ENCODE data around the gene IL5RA.

IL5RA gene

GRCh38 chr3:3110299-3110630 is at the start of gene IL5RA:
Gene IL5RA, minus strand, starts transcription at chr3:3110374. Its CDS starts 5,390 bp downstream, at chr3:3104984.
- no peak for DNase-seq
- no peaks in the 10 kb centered on the region for H3K9me3 ChIP-seq (ENCODE audit: severe bottlenecking)
- H3K4me3 ChIP-seq (ENCODE audit: low read depth, low read length) = no peak within 1 kb of the TSS
- no peak within 1 kb of the TSS for H3K27ac ChIP-seq
- no peaks in the 10 kb centered on the region for H3K36me3 ChIP-seq
- TF ChIP-seq CTCF (IDR thresholded peaks at IDR 0.05; ENCODE audit: low read depth, low read length) = no peak
- H3K27me3 ChIP-seq (ENCODE audit: insufficient read depth, low read depth, severe bottlenecking) = no peaks in the 10 kb centered on the region

- Histone ChIP-seq H3K27ac (no peak overlapping the region), H3K9me3 (ENCODE audit: severe bottlenecking) (no peaks in the 10 kb centered on the region), H3K4me3 (ENCODE audit: low read depth, low read length) (no peak overlapping the region), H3K36me3 (peaks cover 49% of the 10 kb centered on the region), H3K27me3 (ENCODE audit: insufficient read depth, low read depth, severe bottlenecking) (no peaks in the 10 kb centered on the region)
- TF ChIP-seq CTCF (IDR thresholded peaks at IDR 0.05; ENCODE audit: low read depth, low read length) = no peak
- DNase-seq = no peak
Observed at GRCh38 chr3:3157484-3157883, 47.3 kb upstream of the IL5RA start.

GRCh38 chr3:3154879-3155610 is 44.9 kb upstream of the IL5RA start:
- Histone ChIP-seq H3K9me3 (ENCODE audit: severe bottlenecking) (no peaks in the 10 kb centered on the region), H3K4me3 (ENCODE audit: low read depth, low read length) (no peak overlapping the region), H3K36me3 (peaks cover 62% of the 10 kb centered on the region), H3K27ac (no peak overlapping the region), H3K27me3 (ENCODE audit: insufficient read depth, low read depth, severe bottlenecking) (no peaks in the 10 kb centered on the region)
- no peak for TF ChIP-seq CTCF (IDR thresholded peaks at IDR 0.05; ENCODE audit: low read depth, low read length)
- no peak for DNase-seq

GRCh38 chr3:3151513-3151912 is 41.3 kb upstream of the IL5RA start:
- TF ChIP-seq CTCF (IDR thresholded peaks at IDR 0.05; ENCODE audit: low read depth, low read length) = no peak
- H3K36me3 ChIP-seq = peaks cover 64% of the 10 kb centered on the region
- H3K27me3 ChIP-seq (ENCODE audit: insufficient read depth, low read depth, severe bottlenecking) = no peaks in the 10 kb centered on the region
- no peaks in the 10 kb centered on the region for H3K9me3 ChIP-seq (ENCODE audit: severe bottlenecking)
- no peak for DNase-seq
- H3K4me3 ChIP-seq (ENCODE audit: low read depth, low read length) = no peak overlapping the region
- H3K27ac ChIP-seq = no peak overlapping the region

GRCh38 chr3:3149560-3149959 is 39.4 kb upstream of the IL5RA start:
- Histone ChIP-seq H3K36me3 (peaks cover 59% of the 10 kb centered on the region), H3K9me3 (ENCODE audit: severe bottlenecking) (no peaks in the 10 kb centered on the region), H3K27ac (no peak overlapping the region), H3K27me3 (ENCODE audit: insufficient read depth, low read depth, severe bottlenecking) (no peaks in the 10 kb centered on the region), H3K4me3 (ENCODE audit: low read depth, low read length) (no peak overlapping the region)
- DNase-seq = no peak
- TF ChIP-seq CTCF (IDR thresholded peaks at IDR 0.05; ENCODE audit: low read depth, low read length) = no peak

GRCh38 chr3:3145831-3146230 is 35.7 kb upstream of the IL5RA start:
- TF ChIP-seq CTCF (IDR thresholded peaks at IDR 0.05; ENCODE audit: low read depth, low read length) = no peak
- Histone ChIP-seq H3K36me3 (peaks cover 73% of the 10 kb centered on the region), H3K4me3 (ENCODE audit: low read depth, low read length) (no peak overlapping the region), H3K9me3 (ENCODE audit: severe bottlenecking) (no peaks in the 10 kb centered on the region), H3K27ac (no peak overlapping the region), H3K27me3 (ENCODE audit: insufficient read depth, low read depth, severe bottlenecking) (no peaks in the 10 kb centered on the region)
- no peak for DNase-seq

Data from WERI-Rb-1 (cell line).